SK-N-SH (cell line): ENCODE results near the gene SSBP2. TPM values are rescaled to one million over a fixed set of nuclear protein-coding genes. Genes with fewer than 3 reads are reported as not detected.
A peak's percentile ranks its signal among the peaks of the same experiment; 100 is the strongest.

Experiments used
- CTCF ChIA-PET: fragments of 300-600, 350-600 bp; formaldehyde crosslinking; extraction: SDS; loops from one replicate; lab custom pipeline; 2021; lab: Yijun Ruan, JAX
- POLR2A ChIA-PET: fragments of 350-600 bp; sonication (Branson Sonifier 250); formaldehyde crosslinking; extraction: SDS; loops from one replicate; lab custom pipeline; 2020; ENCODE audit warnings: antibody characterized with exemption, inconsistent platforms; lab: Yijun Ruan, JAX
- DNase-seq: peaks from one replicate; pipeline ENCODE4 v3.0.0; 2012
- H2AFZ ChIP-seq: fragments of 200-600 bp; sonication (generic); 2 replicates; pipeline ENCODE4 v1.8.1; 2016; ENCODE audit warnings: antibody characterized with exemption, mild to moderate bottlenecking, low read depth
- H3F3A ChIP-seq: fragments of 200-600 bp; sonication (generic); replicated peaks from 2 replicates; pipeline ENCODE3; 2016; ENCODE audit warnings: antibody characterized with exemption, mild to moderate bottlenecking; ENCODE audit not compliant: insufficient read depth
- H3K27ac ChIP-seq, 2 experiments: fragments of 200-500 bp in 1 of 2; fragments of 200-600 bp in 1 of 2; sonication (Bioruptor generic) in 1 of 2; sonication (generic), shearing (Covaris generic) in 1 of 2; 2 replicates each; pipeline versions ENCODE4 v1.5.1 to v1.6.1; 2014 to 2016; ENCODE audit warnings: low read depth in 2 of 2, inconsistent platforms in 1 of 2, low read length in 1 of 2, mild to moderate bottlenecking in 1 of 2, mixed read lengths in 1 of 2
- H3K27me3 ChIP-seq: fragments of 200-600 bp; sonication (generic), shearing (Covaris generic); 2 replicates; pipeline ENCODE4 v1.6.1; 2016; ENCODE audit warnings: mixed run types; ENCODE audit not compliant: insufficient read depth
- H3K36me3 ChIP-seq, 2 experiments: fragments of 200-500 bp in 1 of 2; fragments of 200-600 bp in 1 of 2; sonication (Bioruptor generic) in 1 of 2; sonication (generic) in 1 of 2; replicated peaks in 1 of 2; 2 replicates each; pipeline versions ENCODE3 to v1.5.1; 2014 to 2016; ENCODE audit warnings: low read length in 1 of 2, mild to moderate bottlenecking in 1 of 2; ENCODE audit not compliant: insufficient read depth in 2 of 2, control insufficient read depth in 1 of 2
- H3K4me1 ChIP-seq, 2 experiments: fragments of 200-500 bp in 1 of 2; fragments of 200-600 bp in 1 of 2; sonication (Bioruptor generic) in 1 of 2; sonication (generic), shearing (Covaris generic) in 1 of 2; 2 replicates each; pipeline versions ENCODE4 v1.5.1 to v1.6.1; 2014 to 2016; ENCODE audit warnings: low read depth in 1 of 2, low read length in 1 of 2, mixed run types in 1 of 2; ENCODE audit not compliant: insufficient read depth in 2 of 2, control insufficient read depth in 1 of 2
- H3K4me2 ChIP-seq: fragments of 200-600 bp; sonication (generic), shearing (Covaris generic); 2 replicates; pipeline ENCODE4 v1.6.1; 2017; ENCODE audit warnings: mixed run types
- H3K4me3 ChIP-seq, 2 experiments: fragments of 200-500 bp in 1 of 2; fragments of 200-600 bp in 1 of 2; sonication (Bioruptor generic) in 1 of 2; sonication (generic), shearing (Covaris generic) in 1 of 2; 2 replicates each; pipeline versions ENCODE4 v1.5.1 to v1.8.1; 2014 to 2016; ENCODE audit warnings: low read depth in 2 of 2, inconsistent platforms in 1 of 2, low read length in 1 of 2, mild to moderate bottlenecking in 1 of 2, mixed read lengths in 1 of 2, moderate library complexity in 1 of 2
- H3K79me2 ChIP-seq: fragments of 200-600 bp; sonication (generic); 2 replicates; pipeline ENCODE4 v1.8.1; 2017; ENCODE audit warnings: mild to moderate bottlenecking; ENCODE audit not compliant: insufficient read depth
- H3K9ac ChIP-seq: fragments of 200-600 bp; sonication (generic); 2 replicates; pipeline ENCODE4 v1.6.1; 2017; ENCODE audit warnings: mixed run types
- H3K9me2 ChIP-seq: fragments of 200-600 bp; sonication (generic); 2 replicates; pipeline ENCODE4 v1.6.1; 2017; ENCODE audit warnings: mixed run types
- H3K9me3 ChIP-seq: fragments of 200-600 bp; sonication (generic); 2 replicates; pipeline ENCODE4 v1.6.1; 2017; ENCODE audit warnings: mixed run types, mild to moderate bottlenecking, moderate library complexity
- H4K20me1 ChIP-seq: fragments of 200-600 bp; sonication (generic); 2 replicates; pipeline ENCODE4 v1.6.1; 2017; ENCODE audit warnings: mild to moderate bottlenecking, mixed run types; ENCODE audit not compliant: insufficient read depth
- CHD2 ChIP-seq: fragments of 150-350 bp; IDR thresholded peaks from 2 replicates; pipeline ENCODE4 v1.6.1; 2018; ENCODE audit warnings: low read length; ENCODE audit not compliant: partially characterized antibody
- ELF1 ChIP-seq: IDR thresholded peaks from 2 replicates; pipeline ENCODE4 v1.4.0; 2012
- FOSL2 ChIP-seq: IDR thresholded peaks from 2 replicates; pipeline ENCODE4 v1.4.0; 2012; ENCODE audit warnings: low read depth, mild to moderate bottlenecking, moderate library complexity, borderline replicate concordance
- GABPA ChIP-seq: IDR thresholded peaks from 2 replicates; pipeline ENCODE4 v1.4.0; 2012; ENCODE audit warnings: low read depth, mild to moderate bottlenecking
- GATA2 ChIP-seq: sonication (generic); formaldehyde crosslinking; IDR thresholded peaks from 2 replicates; pipeline ENCODE4 v1.5.0; 2020; ENCODE audit warnings: mild to moderate bottlenecking, missing genetic modification reagents
- JUND ChIP-seq: IDR thresholded peaks from 2 replicates; pipeline ENCODE4 v1.4.0; 2012
- MEF2A ChIP-seq: IDR thresholded peaks from 2 replicates; pipeline ENCODE4 v1.4.0; 2012; ENCODE audit warnings: low read depth, borderline replicate concordance
- NFIC ChIP-seq: IDR thresholded peaks from 2 replicates; pipeline ENCODE4 v1.4.0; 2012; ENCODE audit warnings: borderline replicate concordance
- NRF1 ChIP-seq: IDR thresholded peaks from 2 replicates; pipeline ENCODE4 v1.6.1; 2012; ENCODE audit warnings: low read depth, mild to moderate bottlenecking, low read length
- RCOR1 ChIP-seq: fragments of 150-350 bp; IDR thresholded peaks from 2 replicates; pipeline ENCODE4 v1.6.1; 2017; ENCODE audit warnings: antibody characterized with exemption, low read length
- RXRA ChIP-seq: IDR thresholded peaks from 2 replicates; pipeline ENCODE4 v1.4.0; 2012; ENCODE audit warnings: low read depth, mild to moderate bottlenecking, borderline replicate concordance
- SIN3A ChIP-seq: IDR thresholded peaks from 2 replicates; pipeline ENCODE4 v1.6.1; 2012; ENCODE audit warnings: low read depth, mild to moderate bottlenecking, low read length, moderate library complexity, borderline replicate concordance
- SMC3 ChIP-seq: IDR thresholded peaks from 2 replicates; pipeline ENCODE4 v1.6.1; 2012; ENCODE audit warnings: low read depth, low read length, improper control_type of control experiment
- YY1 ChIP-seq: IDR thresholded peaks from 2 replicates; pipeline ENCODE4 v1.4.0; 2012; ENCODE audit warnings: low read depth, mild to moderate bottlenecking
- WGBS: methylation state at CpG from one replicate; pipeline ENCODE4 v1.1.6; 2017; ENCODE audit warnings: low lambda C conversion rate; 5-methylcytosine and 5-hydroxymethylcytosine counted together
- polyA plus RNA-seq, 3 experiments: library from polyadenylated mRNA; depleted of rRNA; stranded (reverse); fragments of >200 nt; gene quantifications; 2 replicates each; pipeline ENCODE4 v1.2.3, GENCODE V29; 2012
- TF ChIP-seq, protein P1 (sequence below): IDR thresholded peaks from 2 replicates; pipeline ENCODE4; 2012
- TF ChIP-seq, protein P2 (sequence below): IDR thresholded peaks from 2 replicates; pipeline ENCODE4 v1.4.0; 2012; ENCODE audit warnings: low read depth
- TF ChIP-seq, protein P3 (sequence below): fragments of 150-350 bp; IDR thresholded peaks from 2 replicates; pipeline ENCODE4 v1.6.1; 2017; ENCODE audit warnings: antibody characterized with exemption, low read length, low read depth, borderline replicate concordance

Gene SSBP2
- polyA plus RNA-seq, 1 of the 3 experiments (the other 2 are of a cell fraction), result 35.3 TPM

DNA sequence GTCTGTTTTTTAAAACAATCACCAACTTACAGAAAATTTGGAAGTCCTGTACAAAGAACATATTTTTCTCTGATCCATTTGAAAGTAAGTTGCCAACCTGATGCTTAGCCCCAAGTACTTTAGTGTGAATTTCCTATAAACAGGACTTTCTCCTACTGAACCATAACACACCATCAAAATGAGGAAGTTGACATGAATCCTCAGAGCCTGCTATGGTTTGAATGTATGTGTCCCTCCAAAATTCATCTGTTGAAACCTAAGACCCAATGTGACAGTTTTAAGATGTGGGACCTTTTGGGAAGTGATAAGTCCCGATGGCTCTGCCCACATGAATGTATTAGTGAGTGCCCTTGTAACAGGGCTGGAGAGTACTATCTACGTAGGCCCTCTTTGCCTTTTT, 350.5 kb downstream of the SSBP2 start (continued):
- TF ChIP-seq MEF2A (no peak), FOSL2 (no peak)
- TF ChIP-seq, all 33 proteins: peak for 0

DNA sequence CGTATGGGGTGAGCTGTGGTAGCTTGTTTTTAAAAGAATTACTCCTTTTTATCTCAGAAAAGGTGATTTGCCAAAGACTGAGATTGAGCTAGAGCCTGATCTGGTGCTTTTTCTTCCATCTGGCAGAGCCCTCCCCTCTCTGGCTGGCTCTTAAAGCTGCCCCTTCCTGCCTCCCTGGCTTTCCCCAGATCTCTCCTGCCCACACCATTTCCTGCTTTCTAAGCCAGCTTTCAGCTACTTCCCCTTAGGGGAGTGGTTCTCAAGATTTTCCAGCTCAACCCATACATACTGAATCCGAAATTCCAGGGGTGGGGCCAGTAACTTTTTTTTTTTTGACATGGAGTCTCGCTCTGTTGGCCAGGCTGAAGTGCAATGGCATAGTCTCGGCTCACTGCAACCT, 352.2 kb downstream of the SSBP2 start:
- no peaks in the 10 kb centered on the region; a peak in 1 of 4 replicates for H3K4me1 ChIP-seq
- no peak overlapping the region for H2AFZ ChIP-seq
- no peaks in the 10 kb centered on the region for H3K9me2 ChIP-seq
- CTCF ChIA-PET, result interaction anchor here (0.7 kb wide), 1 partner anchor 10 kb away, joined by 4 read pairs; no protein-coding TSS in a partner anchor
- H3F3A ChIP-seq, result no peaks in the 10 kb centered on the region
- WGBS, result 62% methylated on average over 4 of the region's 4 CpGs
- TF ChIP-seq YY1 (no peak), GABPA (no peak), CHD2 (no peak), SMC3 (no peak), NFIC (no peak), ELF1 (no peak), NRF1 (no peak), RXRA (no peak), JUND (no peak), SIN3A (no peak), RCOR1 (no peak), GATA2 (CRISPR knock-in tag) (no peak), FOSL2 (no peak)
- TF ChIP-seq, protein P1, sequence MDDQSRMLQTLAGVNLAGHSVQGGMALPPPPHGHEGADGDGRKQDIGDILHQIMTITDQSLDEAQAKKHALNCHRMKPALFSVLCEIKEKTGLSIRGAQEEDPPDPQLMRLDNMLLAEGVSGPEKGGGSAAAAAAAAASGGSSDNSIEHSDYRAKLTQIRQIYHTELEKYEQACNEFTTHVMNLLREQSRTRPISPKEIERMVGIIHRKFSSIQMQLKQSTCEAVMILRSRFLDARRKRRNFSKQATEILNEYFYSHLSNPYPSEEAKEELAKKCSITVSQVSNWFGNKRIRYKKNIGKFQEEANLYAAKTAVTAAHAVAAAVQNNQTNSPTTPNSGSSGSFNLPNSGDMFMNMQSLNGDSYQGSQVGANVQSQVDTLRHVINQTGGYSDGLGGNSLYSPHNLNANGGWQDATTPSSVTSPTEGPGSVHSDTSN, result no peak
- TF ChIP-seq, protein P2, sequence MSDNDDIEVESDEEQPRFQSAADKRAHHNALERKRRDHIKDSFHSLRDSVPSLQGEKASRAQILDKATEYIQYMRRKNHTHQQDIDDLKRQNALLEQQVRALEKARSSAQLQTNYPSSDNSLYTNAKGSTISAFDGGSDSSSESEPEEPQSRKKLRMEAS, result no peak
- no peaks in the 10 kb centered on the region for H3K36me3 ChIP-seq
- no peaks in the 10 kb centered on the region for H4K20me1 ChIP-seq
- H3K27ac ChIP-seq, result no peak overlapping the region
- no peak for DNase-seq
- H3K4me2 ChIP-seq, result no peak overlapping the region
- no peak overlapping the region for H3K9ac ChIP-seq
- H3K9me3 ChIP-seq, result no peaks in the 10 kb centered on the region
- no peak overlapping the region for H3K4me3 ChIP-seq
- H3K79me2 ChIP-seq, result no peaks in the 10 kb centered on the region
- H3K27me3 ChIP-seq, result no peaks in the 10 kb centered on the region
- POLR2A ChIA-PET, result no interaction called here

DNA sequence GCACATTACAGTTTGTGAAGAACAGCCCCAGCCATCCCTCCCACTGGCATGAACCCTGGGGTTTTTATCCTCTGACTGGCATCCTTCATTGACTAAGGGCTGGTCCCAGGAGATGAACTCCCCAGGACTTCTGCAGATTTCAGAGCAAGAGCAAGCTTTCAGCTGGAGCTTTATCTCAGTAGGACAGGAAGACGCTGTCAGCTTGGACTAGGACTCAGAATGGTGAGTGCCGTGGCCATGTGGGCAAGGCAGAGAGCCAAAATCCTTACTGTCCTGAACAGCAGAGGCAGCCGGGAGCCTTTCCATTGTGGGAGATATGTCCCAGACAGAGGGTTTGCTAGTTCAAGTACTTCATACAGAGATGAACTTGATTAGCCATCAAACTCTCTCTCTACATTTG, 353.7 kb downstream of the SSBP2 start:
- no peak overlapping the region for H3K4me3 ChIP-seq
- H3K36me3 ChIP-seq, result no peaks in the 10 kb centered on the region
- 0 out of 2 replicates have a peak, but pooled peaks have one; percentile 14 for TF ChIP-seq NFIC
- TF ChIP-seq, protein P3, sequence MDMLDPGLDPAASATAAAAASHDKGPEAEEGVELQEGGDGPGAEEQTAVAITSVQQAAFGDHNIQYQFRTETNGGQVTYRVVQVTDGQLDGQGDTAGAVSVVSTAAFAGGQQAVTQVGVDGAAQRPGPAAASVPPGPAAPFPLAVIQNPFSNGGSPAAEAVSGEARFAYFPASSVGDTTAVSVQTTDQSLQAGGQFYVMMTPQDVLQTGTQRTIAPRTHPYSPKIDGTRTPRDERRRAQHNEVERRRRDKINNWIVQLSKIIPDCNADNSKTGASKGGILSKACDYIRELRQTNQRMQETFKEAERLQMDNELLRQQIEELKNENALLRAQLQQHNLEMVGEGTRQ, result no peak
- TF ChIP-seq, protein P1, result peak; percentile 19; the same call in 1 of the 2 replicates
- TF ChIP-seq, protein P2, result peak; percentile 31; the same call in 1 of the 2 replicates
- peak; percentile 38 for DNase-seq
- H3K4me1 ChIP-seq, result no peaks in the 10 kb centered on the region; a peak in 1 of 4 replicates
- H3F3A ChIP-seq, result no peaks in the 10 kb centered on the region
- 8% methylated on average over 3 of the region's 3 CpGs for WGBS
- CTCF ChIA-PET, result interaction anchor here (0.6 kb wide), 1 partner anchor 813 kb away, joined by 4 read pairs; no protein-coding TSS in a partner anchor
- no peaks in the 10 kb centered on the region for H3K27me3 ChIP-seq
- H2AFZ ChIP-seq, result no peak overlapping the region
- no peaks in the 10 kb centered on the region for H3K9me3 ChIP-seq
- H3K27ac ChIP-seq, result no peak overlapping the region
- H3K9me2 ChIP-seq, result no peaks in the 10 kb centered on the region
- H3K79me2 ChIP-seq, result no peaks in the 10 kb centered on the region
- no peaks in the 10 kb centered on the region for H4K20me1 ChIP-seq
- no peak overlapping the region for H3K9ac ChIP-seq
- no peak overlapping the region for H3K4me2 ChIP-seq
- POLR2A ChIA-PET, result no interaction called here
